Fibroblast of villous mesenchyme (primary cell): ENCODE results near the gene CNTN4. TPM values are rescaled to one million over a fixed set of nuclear protein-coding genes. Genes with fewer than 3 reads are reported as not detected.

ENCODE experiments used
- DNase-seq: peaks from one replicate; pipeline ENCODE4 v3.0.0-alpha.2; 2010; ENCODE audit warnings: low read depth
- H3K4me3 ChIP-seq: 2 replicates; pipeline ENCODE4 v1.5.1; 2011; ENCODE audit warnings: low read depth, mild to moderate bottlenecking, low read length
- total RNA-seq: library from RNA; depleted of rRNA; stranded (reverse); fragments of >200 nt; gene quantifications from 2 replicates; pipeline ENCODE4 v1.2.3, GENCODE V29; 2012
- TF ChIP-seq, protein P1 (sequence below): IDR thresholded peaks from 2 replicates; pipeline ENCODE4 v1.5.1; 2012; ENCODE audit warnings: low read depth, mild to moderate bottlenecking, low read length; ENCODE audit not compliant: insufficient read depth

Gene CNTN4
- total RNA-seq, 1 donor = 6.9 TPM

DNA sequence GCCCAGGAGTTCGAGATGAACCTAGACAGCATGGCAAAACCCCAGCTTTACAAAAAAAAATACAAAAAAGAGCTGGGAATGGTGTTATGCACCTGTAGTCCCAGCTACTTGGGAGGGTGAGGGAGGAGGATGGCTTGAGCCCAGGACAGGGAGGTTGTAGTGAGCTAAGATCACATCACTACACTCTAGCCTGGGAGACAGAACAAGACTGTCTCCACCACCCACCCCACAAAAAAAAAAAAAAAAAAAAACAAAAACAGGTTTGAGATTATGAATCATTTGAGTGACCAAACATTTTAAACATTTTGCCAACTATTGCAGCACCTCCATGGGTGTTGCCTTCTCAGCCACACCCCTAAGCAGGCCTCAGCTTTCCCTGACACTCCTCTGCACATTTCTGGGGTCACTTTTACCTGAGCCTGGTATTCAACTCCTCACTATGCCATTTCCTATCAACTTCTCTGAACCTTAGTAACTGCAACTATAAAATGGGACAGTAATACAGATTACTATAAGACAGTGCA is 969.8 kb downstream of the CNTN4 start:
- DNase-seq = no peak
- TF ChIP-seq, protein P1, sequence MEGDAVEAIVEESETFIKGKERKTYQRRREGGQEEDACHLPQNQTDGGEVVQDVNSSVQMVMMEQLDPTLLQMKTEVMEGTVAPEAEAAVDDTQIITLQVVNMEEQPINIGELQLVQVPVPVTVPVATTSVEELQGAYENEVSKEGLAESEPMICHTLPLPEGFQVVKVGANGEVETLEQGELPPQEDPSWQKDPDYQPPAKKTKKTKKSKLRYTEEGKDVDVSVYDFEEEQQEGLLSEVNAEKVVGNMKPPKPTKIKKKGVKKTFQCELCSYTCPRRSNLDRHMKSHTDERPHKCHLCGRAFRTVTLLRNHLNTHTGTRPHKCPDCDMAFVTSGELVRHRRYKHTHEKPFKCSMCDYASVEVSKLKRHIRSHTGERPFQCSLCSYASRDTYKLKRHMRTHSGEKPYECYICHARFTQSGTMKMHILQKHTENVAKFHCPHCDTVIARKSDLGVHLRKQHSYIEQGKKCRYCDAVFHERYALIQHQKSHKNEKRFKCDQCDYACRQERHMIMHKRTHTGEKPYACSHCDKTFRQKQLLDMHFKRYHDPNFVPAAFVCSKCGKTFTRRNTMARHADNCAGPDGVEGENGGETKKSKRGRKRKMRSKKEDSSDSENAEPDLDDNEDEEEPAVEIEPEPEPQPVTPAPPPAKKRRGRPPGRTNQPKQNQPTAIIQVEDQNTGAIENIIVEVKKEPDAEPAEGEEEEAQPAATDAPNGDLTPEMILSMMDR = no peak
- H3K4me3 ChIP-seq = no peak overlapping the region

DNA sequence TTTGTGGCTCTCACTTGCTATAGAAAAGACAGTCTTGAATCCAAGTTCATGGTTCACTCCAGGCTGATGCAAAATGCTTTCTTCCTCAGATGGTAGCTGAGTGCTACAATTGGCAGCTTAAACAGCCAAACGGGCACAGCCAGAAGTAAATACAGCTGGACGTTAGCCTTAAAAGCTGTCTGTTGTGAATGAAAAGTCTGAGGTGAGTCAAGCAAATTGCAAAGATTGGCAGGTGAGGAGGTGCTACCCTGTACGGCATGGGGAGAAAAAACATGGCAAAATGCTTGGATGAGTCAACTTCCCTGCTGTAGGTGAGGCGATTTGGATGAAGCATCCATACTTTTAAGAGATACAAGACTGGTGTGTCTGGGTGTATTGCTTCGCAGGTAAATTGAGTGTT is 971.1 kb downstream of the CNTN4 start:
- TF ChIP-seq, protein P1 = no peak
- H3K4me3 ChIP-seq = no peak overlapping the region
- no peak for DNase-seq

DNA sequence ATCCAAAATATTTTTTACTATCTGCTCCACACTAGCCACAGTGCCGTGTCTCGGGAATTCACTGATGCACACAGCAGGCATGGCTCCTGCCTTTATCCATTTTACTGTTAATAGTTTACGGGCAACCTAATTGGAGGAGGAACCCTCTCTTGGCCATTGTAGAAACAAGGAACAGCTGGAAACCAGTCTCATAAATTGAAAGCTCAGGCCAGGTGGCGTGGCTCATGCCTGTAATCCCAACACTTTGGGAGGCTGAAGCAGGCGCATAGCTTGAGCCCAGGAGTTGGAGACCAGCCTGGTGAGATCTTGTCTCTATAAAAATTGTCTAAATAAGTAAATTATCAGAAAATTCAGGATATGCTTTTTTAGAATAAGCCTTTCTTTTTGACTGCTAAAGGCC is 972.5 kb downstream of the CNTN4 start:
- TF ChIP-seq, protein P1 = no peak
- peak; percentile 17 for DNase-seq
- H3K4me3 ChIP-seq = no peak overlapping the region

DNA sequence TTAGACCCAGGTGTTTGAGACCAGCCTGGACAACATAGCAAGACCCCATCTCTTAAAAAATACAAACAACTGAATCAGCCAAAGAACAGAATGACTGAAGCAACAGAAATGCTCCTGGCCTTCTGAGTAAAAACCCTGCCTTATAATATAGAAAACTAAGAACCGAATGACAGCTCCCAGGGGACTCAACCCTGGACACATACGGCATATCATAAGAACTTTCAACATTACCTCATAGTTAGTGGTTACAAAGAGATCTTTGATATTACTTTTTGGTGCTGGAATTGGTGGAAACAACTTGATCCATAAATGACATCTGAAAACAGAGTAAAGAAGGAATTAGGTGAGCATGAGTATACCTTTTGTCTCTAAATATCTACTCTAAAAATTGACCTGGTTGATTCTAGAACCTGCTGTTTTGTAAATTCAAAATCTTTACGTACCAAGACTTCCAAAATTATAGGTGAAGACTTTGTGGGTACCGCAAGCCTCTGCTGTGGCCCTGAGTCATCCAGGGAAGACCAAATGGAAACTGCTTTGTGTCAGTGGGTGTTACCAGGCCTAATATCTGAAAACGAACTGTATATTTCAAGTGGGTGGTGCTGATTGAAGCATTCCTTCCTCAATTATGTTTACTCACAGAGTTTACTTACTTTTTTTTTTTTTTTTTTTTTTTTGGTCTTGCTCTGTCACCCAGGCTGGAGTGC is 976.0 kb downstream of the CNTN4 start:
- TF ChIP-seq, protein P1 = no peak

DNA sequence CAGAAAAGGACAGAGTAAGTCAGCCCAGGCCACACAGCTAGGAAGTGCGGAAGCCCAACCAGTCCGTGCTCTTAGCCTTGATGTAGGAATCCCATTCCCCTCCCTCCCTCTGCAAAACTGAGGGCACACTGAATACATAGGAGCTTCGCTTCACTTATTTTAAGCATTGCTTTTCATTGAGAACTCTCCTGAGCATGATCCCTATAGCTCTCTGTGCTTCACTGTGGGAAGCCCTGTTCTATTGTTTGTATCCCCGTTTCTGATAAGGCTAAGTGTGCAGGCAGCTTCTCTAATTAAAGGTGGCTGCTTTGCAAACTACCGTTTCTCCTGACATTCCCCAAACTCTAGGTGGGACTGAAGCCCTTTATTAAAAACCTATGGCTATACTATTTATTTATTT is 981.6 kb downstream of the CNTN4 start:
- no peak overlapping the region for H3K4me3 ChIP-seq
- TF ChIP-seq, protein P1 = no peak
- no peak for DNase-seq

More for the DNA sequence above, 976.0 kb downstream of the CNTN4 start:
- no peak for DNase-seq
- H3K4me3 ChIP-seq = no peak overlapping the region

DNA sequence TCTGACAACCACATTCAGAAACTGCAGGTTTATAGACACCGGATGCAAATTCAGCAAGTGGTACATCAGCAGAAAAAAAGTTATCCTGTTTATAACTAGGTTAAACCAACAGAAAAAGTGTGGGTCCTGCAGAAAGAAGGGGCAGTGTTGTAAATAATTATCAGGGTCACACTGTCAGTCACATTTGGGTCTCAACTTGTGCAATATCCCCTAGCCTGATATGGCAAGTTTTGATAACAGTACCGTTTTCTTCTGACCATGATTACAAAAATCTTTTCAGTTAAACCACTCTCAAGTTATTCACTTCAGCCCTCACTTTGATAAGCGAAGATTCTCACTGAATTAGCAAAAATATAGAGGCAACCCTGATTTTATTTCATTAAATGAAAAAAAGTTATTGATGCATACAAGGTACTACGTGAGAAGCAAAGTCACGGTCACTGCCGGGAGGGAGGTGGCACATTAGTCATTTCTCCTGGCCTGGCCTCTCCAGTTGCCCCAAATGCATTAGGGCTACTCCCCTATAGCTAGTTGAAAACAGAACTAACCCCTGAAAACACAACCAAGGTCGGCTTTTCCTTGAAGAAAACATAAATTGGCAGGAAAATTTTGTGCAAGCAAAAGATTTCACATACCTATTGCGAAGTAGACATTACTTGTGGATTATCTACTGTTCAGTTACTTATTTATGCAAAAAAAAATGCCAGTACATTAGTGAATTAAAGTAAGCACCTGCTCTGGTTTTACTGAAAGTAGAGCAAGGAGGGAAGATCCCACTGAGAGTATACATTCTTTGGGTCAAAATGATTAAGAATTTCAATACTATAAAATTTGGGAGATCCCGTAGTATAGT is 982.9 kb downstream of the CNTN4 start:
- TF ChIP-seq, protein P1 = no peak
- DNase-seq = no peak
- no peak overlapping the region for H3K4me3 ChIP-seq
